ENCODE data around the gene CA5B.
"Not testable (repeated sequence)": the region's sequence is repeated elsewhere in the genome, so short reads cannot be mapped to it uniquely, and the experiment has no call there.

CA5B gene

GRCh38 chrX:15747626-15748173 is 9.6 kb downstream of the CA5B start:
- DNase-seq (ENCODE audit: low read depth in 2 of 2, low spot score in 1 of 2), result no peak

GRCh38 chrX:15748841-15749240 is 10.8 kb downstream of the CA5B start:
- DNase-seq (ENCODE audit: low read depth in 2 of 2, low spot score in 1 of 2), result no peak

DNA sequence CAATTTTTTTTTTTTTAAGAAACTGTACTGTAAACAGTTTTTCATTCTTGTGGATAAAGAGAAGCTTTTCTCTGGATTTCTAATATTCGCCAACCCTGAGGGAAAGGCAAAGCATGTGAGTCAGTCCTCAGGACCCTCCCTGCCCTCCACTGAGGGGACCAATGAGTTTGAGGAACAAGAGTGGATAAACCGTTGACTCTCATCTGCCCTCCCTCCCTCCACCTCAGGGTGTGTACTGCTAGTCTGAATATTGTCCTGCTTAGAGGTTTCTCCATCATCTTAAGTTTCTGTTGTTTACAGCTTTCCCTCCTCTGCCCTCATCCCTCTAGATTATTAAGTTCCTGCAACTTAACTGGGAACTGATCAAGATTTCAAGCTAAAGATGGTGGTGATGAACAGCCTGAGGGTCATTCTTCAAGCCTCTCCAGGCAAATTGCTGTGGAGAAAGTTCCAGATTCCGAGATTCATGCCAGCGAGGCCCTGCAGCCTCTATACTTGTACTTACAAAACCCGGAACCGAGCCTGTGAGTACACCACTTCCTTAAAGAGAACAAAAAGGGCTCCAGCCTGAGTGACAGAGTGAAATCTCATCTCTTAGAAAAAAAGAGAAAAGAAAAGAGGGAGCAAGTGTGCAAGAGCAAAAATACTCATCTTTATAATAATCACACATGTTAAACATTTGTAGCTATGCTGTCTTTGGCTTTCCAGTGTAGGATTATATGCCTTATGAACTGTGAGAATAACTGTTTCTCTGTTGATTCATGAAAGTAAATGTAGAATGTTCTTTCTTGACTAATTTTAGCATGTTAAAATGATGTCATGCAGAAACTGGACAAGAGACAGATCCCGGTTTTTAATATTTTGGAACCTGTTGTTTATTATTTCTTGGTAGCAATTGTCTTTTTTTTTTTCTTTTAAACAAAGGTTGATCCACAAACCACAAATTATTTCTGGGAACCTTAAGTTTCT is 11.9 kb downstream of the CA5B start:
- no peak for DNase-seq (ENCODE audit: low read depth in 2 of 2, low spot score in 1 of 2)

- DNase-seq (ENCODE audit: low read depth in 2 of 2, low spot score in 1 of 2), result no peak
Observed at GRCh38 chrX:15750611-15751154, 12.6 kb downstream of the CA5B start.

- no peak for DNase-seq (ENCODE audit: low read depth in 2 of 2, low spot score in 1 of 2)
Observed at GRCh38 chrX:15751155-15751819, 13.2 kb downstream of the CA5B start.

GRCh38 chrX:15755091-15755490 is 17.0 kb downstream of the CA5B start:
- DNase-seq (ENCODE audit: low read depth in 2 of 2, low spot score in 1 of 2), result no peak

DNA sequence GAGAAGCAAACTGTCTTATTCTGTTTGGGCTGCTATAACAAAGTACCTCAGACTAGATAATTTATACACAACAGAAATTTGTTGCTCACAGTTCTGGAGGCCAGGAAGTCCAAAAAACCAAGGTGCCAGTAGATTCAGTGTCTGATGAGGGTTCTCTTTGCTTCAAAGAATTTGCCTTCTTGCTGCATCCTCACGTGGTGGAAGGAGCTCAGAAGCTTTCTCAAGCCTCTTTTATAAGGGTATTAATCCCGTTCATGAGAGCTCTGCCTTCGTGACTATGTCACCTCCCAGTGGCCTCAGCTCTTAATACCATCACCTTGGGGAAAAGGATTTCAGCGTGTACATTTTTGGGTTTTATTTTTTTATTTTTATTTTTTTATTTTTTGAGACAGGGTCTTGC is 20.1 kb downstream of the CA5B start:
- DNase-seq (ENCODE audit: low read depth in 2 of 2, low spot score in 1 of 2), result no peak

DNA sequence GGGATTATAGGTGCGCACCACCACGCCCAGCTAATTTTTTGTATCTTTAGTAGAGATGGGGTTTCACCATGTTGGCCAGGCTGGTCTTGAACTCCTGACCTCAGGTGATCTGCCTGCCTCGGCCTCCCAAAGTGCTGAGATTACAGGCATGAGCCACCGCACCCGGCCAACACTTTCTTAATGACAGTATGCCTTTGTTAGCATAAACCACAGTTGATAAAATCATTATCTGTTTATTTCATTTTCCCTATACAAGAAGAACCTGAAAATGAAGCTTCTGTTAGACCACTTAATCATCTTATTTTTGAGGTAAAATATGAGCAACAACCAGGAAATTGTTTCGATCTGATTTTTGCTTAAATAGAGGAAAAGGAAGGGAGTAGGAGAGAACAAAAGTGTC is 21.8 kb downstream of the CA5B start:
- not testable (repeated sequence) for DNase-seq (ENCODE audit: low read depth in 2 of 2, low spot score in 1 of 2)

DNA sequence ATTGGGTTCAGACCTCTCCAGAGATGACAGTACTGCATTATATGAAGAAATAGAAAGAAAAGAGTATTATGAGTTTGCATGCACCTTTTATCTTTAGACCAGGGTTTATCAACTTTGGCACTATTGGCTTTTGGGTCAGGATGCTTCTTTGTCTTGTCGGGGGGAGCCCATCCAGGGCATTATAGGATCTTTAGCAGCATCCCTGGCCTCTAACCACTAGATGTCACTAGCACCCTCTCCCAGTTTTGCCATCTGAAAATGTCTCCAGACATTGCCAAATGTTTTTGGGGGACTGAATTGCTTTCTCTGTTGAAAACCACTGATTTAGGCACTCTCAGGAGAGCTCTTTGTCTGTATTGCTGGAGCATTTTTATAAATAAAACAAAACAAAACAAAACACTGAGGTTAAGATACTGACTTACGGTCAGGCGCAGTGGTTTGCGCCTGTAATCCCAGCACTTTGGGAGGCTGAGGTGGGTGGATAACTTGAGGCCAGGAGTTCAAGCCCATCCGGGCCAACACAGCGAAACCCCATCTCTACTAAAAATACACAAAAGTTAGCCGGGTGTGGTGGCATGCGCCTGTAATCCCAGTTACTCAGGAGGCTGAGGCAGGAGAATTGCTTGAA is 23.6 kb downstream of the CA5B start:
- DNase-seq (ENCODE audit: low read depth in 2 of 2, low spot score in 1 of 2), result no peak

DNA sequence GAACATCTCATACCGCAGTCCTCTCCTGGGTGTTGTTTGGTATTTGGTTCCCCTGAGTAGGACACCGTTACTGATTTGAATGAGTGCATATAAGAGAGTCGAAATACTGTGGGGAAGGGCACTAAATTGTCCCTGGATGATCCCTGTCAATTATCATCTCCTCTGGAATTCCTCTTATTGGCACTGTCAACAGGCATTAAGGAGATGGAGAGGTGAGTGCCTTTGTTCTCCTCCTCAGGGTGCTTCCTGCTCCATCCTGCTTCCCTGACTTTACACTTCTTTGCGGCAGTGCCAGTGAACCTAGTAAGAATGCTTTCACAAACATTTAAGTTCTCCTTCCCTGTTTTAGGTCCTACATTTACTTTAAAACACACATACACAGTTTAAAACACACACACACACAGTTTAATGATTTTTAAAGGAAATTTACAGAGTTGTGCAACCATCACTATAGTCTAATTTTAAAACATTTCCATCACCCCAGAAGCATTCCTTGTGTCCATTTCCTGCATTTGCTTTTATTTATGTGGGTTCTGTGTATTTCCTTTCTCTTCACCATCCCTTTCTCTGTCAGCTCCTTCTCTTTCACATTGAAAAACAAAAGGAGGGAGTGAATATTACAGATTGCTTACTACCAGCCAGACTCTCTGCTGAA is 31.4 kb downstream of the CA5B start:
- no peak for DNase-seq (ENCODE audit: low read depth in 2 of 2, low spot score in 1 of 2)

- DNase-seq (ENCODE audit: low read depth in 2 of 2, low spot score in 1 of 2), result no peak
Observed at GRCh38 chrX:15781961-15782699, 44.1 kb downstream of the CA5B start.

DNA sequence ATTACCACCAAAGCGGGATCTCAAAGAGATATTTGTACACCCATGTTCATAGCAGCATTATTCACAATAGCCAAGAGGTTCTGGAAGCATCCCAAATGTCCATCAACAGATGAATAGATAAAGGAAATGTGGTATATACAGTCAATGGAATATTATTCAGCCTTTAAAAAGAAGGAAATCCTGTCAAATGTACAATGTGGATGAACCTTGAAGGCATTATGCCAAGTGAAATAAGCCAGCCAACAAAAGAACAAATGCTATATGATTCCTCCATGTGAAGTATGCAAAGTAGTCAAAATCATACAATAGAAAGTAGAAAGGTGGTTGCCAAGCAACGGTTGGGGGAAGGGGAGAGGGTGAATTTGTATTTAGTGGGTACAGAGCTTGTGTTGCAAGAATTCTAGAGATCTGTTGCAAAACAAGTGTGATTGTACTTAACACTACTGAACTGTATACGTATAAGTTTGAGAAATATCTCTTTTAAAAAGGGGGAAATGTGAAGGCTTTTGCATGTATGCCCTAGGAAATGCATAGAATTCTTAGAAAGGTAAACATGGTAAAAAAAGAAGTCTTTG is 47.2 kb downstream of the CA5B start:
- DNase-seq (ENCODE audit: low read depth in 2 of 2, low spot score in 1 of 2), result no peak

- no peak for DNase-seq (ENCODE audit: low read depth in 2 of 2, low spot score in 1 of 2)
Observed at GRCh38 chrX:15786915-15787314, 48.8 kb downstream of the CA5B start.

GRCh38 chrX:15789979-15790768 is 52.1 kb downstream of the CA5B start, which contains the start of gene ZRSR2:
ZRSR2 (plus strand) TSS chrX:15790484; CDS start chrX:15790496, 12 bp downstream.
- DNase-seq (ENCODE audit: low read depth in 2 of 2, low spot score in 1 of 2), result peak; percentile 58 to 86

GRCh38 chrX:15790769-15791290 is 52.8 kb downstream of the CA5B start:
- no peak for DNase-seq (ENCODE audit: low read depth in 2 of 2, low spot score in 1 of 2)

GRCh38 chrX:15797707-15798106 is 59.6 kb downstream of the CA5B start:
- DNase-seq (ENCODE audit: low read depth in 2 of 2, low spot score in 1 of 2), result no peak

- DNase-seq (ENCODE audit: low read depth in 2 of 2, low spot score in 1 of 2), result no peak
Observed at GRCh38 chrX:15804563-15804962, 66.5 kb downstream of the CA5B start.

- DNase-seq (ENCODE audit: low read depth in 2 of 2, low spot score in 1 of 2), result no peak
Observed at GRCh38 chrX:15808254-15808653, 70.2 kb downstream of the CA5B start.

Data from stimulated activated CD8-positive, alpha-beta memory T cell treated with anti-CD3 and anti-CD28 coated beads, Interleukin-4, amount 100 ng/mL, for 4 hours (primary cell).